ENCODE measurements around the gene MRGPRE.

The MRGPRE gene

DNA sequence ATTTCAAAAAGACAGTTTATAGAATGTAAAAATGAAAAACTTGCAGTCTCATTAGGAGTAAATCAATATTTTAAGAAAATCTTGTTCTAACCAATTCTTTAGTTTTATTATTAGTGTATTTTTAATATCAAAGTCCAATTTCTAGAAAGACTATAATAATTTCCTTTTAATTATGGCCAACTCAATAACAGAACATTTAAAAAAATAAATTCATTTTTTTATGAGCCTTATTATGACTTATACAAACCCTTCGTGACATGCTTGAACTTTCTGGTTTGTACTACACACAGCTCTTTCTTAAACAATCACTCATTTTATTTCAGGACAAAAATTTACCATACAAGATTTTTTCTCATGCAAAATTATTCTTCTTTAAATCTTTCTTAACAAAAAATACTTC, 11.7 kb upstream of the MRGPRE start:
- no peaks in the 10 kb centered on the region for H3K27me3 ChIP-seq (ENCODE audit: control insufficient read depth, insufficient read depth, low read length)
- H3K9me3 ChIP-seq (ENCODE audit: control insufficient read depth, insufficient read depth, low read depth, low read length), result peaks cover 37% of the 10 kb centered on the region
- H3K27ac ChIP-seq (ENCODE audit: low read depth, low read length), result no peak overlapping the region
- H3K36me3 ChIP-seq (ENCODE audit: control insufficient read depth, insufficient read depth, low read length), result no peaks in the 10 kb centered on the region
- no peak overlapping the region for H3K9ac ChIP-seq (ENCODE audit: low read length)
- H3K4me3 ChIP-seq (ENCODE audit: low read depth, low read length), result no peak overlapping the region
- peaks cover 3% of the 10 kb centered on the region; the same call in 1 of the 2 replicates for H3K4me1 ChIP-seq (ENCODE audit: control insufficient read depth, insufficient read depth, low read length)

DNA sequence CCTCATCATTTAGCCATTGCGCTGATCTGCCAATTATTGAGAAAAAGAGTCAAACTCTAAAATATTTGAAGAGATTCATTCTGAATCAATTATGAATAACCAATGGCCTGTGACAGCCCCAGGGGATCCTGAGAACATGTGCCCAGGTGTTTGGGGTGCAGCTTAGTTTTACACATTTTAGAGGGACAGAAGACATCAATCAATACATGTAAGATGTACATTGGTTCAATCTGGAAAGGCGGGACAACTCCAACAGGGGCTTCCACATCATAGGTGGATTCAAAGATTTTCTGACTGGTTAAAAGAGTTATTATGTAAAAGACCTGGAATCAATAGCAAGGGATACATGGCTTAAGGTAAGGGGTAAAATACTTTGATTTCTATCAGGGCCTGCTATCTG, 4.9 kb upstream of the MRGPRE start:
- H3K9me3 ChIP-seq (ENCODE audit: control insufficient read depth, insufficient read depth, low read depth, low read length), result peaks cover 5% of the 10 kb centered on the region
- no peaks in the 10 kb centered on the region for H3K27me3 ChIP-seq (ENCODE audit: control insufficient read depth, insufficient read depth, low read length)
- H3K27ac ChIP-seq (ENCODE audit: low read depth, low read length), result no peak overlapping the region
- H3K4me1 ChIP-seq (ENCODE audit: control insufficient read depth, insufficient read depth, low read length), result peaks cover 3% of the 10 kb centered on the region; the same call in 1 of the 2 replicates
- H3K9ac ChIP-seq (ENCODE audit: low read length), result no peak overlapping the region
- H3K4me3 ChIP-seq (ENCODE audit: low read depth, low read length), result no peak overlapping the region
- no peaks in the 10 kb centered on the region for H3K36me3 ChIP-seq (ENCODE audit: control insufficient read depth, insufficient read depth, low read length)

DNA sequence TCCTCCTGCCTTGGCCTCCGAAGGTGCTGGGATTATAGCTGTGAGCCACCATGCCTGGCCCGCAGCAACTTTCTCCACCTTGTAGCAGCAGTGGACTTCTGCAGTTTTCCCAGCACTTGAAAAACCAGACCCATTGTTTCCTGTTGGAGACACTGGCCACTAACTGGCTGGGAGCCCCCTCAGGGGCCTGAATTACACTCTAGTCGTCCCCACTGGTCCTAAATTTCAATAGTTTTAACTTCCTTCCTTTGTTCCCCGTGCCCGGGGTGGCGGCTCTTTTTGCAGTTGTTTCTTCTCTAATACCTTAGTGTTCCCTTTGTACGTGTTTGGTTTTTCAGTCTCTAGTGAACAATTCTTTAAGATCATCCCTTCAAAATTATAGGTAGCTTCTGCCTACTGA, 2.6 kb upstream of the MRGPRE start:
- Histone ChIP-seq H3K27me3 (ENCODE audit: control insufficient read depth, insufficient read depth, low read length) (peaks cover 9% of the 10 kb centered on the region; the same call in 1 of the 2 replicates), H3K4me1 (ENCODE audit: control insufficient read depth, insufficient read depth, low read length) (no peaks in the 10 kb centered on the region; the same call in 1 of the 2 replicates), H3K27ac (ENCODE audit: low read depth, low read length) (no peak overlapping the region), H3K4me3 (ENCODE audit: low read depth, low read length) (no peak overlapping the region), H3K9ac (ENCODE audit: low read length) (no peak overlapping the region), H3K36me3 (ENCODE audit: control insufficient read depth, insufficient read depth, low read length) (no peaks in the 10 kb centered on the region), H3K9me3 (ENCODE audit: control insufficient read depth, insufficient read depth, low read depth, low read length) (no peaks in the 10 kb centered on the region)

DNA sequence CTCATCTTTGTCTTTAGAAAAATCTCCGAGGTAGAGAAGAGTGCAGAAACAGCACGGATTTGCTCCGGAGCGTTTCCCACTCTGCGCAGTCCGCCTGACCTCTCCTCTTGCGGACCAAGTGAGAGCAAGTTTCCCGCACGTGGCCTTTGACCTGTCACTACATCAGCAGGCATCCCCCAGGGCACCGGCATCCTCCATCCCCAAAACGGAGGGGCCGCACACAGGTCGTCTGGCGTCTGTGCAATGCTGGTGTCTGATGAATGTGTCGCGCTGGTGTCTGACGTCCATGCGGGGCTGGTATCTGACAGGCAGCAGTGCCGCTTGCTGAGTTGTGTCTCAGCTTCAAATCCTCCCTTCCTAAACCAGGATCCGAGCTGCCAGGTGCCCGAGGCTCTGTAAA, 739 bp upstream of the MRGPRE start:
- no peaks in the 10 kb centered on the region; the same call in 1 of the 2 replicates for H3K4me1 ChIP-seq (ENCODE audit: control insufficient read depth, insufficient read depth, low read length)
- H3K27me3 ChIP-seq (ENCODE audit: control insufficient read depth, insufficient read depth, low read length), result peaks cover 14% of the 10 kb centered on the region; the same call in 1 of the 2 replicates
- H3K9ac ChIP-seq (ENCODE audit: low read length), result no peak overlapping the region
- no peak overlapping the region for H3K27ac ChIP-seq (ENCODE audit: low read depth, low read length)
- H3K36me3 ChIP-seq (ENCODE audit: control insufficient read depth, insufficient read depth, low read length), result no peaks in the 10 kb centered on the region
- no peaks in the 10 kb centered on the region for H3K9me3 ChIP-seq (ENCODE audit: control insufficient read depth, insufficient read depth, low read depth, low read length)
- H3K4me3 ChIP-seq (ENCODE audit: low read depth, low read length), result no peak overlapping the region

DNA sequence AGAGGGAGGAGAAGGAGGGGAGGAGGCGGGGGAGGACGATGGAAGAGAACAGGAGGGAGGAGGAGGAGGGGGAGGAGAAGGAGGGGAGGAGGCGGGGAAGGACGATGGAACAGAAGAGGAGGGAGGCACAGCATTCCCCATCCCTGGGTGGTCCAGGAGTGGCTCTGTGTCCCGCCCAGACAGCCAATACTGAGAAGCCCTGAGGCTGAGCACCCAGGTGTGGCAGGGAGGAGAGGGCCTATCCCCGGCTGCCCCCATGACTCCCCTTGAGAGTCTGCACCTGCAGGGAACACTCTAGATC, 717 bp downstream of the MRGPRE start:
- H3K27me3 ChIP-seq (ENCODE audit: control insufficient read depth, insufficient read depth, low read length), result peaks cover 14% of the 10 kb centered on the region; the same call in 1 of the 2 replicates
- H3K36me3 ChIP-seq (ENCODE audit: control insufficient read depth, insufficient read depth, low read length), result no peaks in the 10 kb centered on the region
- H3K27ac ChIP-seq (ENCODE audit: low read depth, low read length), result no peak overlapping the region
- H3K9me3 ChIP-seq (ENCODE audit: control insufficient read depth, insufficient read depth, low read depth, low read length), result no peaks in the 10 kb centered on the region
- H3K9ac ChIP-seq (ENCODE audit: low read length), result no peak overlapping the region
- no peaks in the 10 kb centered on the region; the same call in 1 of the 2 replicates for H3K4me1 ChIP-seq (ENCODE audit: control insufficient read depth, insufficient read depth, low read length)
- no peak overlapping the region for H3K4me3 ChIP-seq (ENCODE audit: low read depth, low read length)

DNA sequence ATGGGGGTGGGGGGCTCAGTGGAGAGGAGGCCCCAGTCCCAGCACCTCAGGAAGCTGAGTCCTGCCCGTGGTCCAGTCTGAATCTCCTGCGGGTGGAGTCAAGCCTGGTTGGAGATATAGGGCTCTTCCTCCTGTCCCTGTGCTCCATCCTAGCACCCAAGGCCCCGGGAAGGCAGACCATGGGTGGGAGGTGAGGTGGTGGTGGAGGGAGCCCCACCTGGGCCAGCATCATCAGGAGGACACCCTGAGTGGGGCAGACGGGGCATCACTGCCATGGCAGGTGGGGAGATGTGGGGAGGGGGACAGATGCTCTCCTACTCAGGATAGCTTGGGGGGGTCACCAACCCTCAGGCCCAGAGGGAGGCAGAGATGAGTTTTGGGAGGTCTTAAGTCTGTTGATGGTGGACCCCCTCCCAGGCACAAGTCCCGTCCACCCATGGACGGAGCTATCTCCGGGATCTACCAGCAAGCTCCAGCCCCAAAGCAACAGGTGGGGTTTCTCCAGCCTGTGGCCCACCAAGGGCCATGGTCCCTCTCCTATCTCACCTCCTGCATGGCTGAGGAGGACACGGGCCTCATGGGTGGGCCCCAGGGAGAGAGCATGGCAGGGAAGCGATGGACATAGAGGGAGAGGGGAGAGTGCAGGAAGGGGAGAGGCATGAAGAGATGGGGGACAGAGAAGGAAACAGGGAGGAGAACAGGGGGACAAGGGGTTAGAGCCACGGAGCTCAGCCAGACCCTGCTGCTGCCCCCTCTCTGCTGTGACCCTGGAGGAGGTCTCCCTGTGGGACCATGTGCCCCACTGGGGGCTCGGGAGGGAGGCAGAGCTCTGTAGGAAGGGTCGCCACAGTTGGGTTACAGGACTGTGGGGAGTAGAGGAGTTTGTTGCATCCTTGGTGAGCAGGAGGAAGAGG, 1.3 kb downstream of the MRGPRE start:
- no peak overlapping the region for H3K9ac ChIP-seq (ENCODE audit: low read length)
- H3K9me3 ChIP-seq (ENCODE audit: control insufficient read depth, insufficient read depth, low read depth, low read length), result no peaks in the 10 kb centered on the region
- H3K4me1 ChIP-seq (ENCODE audit: control insufficient read depth, insufficient read depth, low read length), result no peaks in the 10 kb centered on the region; the same call in 1 of the 2 replicates
- H3K27ac ChIP-seq (ENCODE audit: low read depth, low read length), result no peak overlapping the region
- no peak overlapping the region for H3K4me3 ChIP-seq (ENCODE audit: low read depth, low read length)
- H3K36me3 ChIP-seq (ENCODE audit: control insufficient read depth, insufficient read depth, low read length), result no peaks in the 10 kb centered on the region
- peaks cover 14% of the 10 kb centered on the region; the same call in 1 of the 2 replicates for H3K27me3 ChIP-seq (ENCODE audit: control insufficient read depth, insufficient read depth, low read length)

DNA sequence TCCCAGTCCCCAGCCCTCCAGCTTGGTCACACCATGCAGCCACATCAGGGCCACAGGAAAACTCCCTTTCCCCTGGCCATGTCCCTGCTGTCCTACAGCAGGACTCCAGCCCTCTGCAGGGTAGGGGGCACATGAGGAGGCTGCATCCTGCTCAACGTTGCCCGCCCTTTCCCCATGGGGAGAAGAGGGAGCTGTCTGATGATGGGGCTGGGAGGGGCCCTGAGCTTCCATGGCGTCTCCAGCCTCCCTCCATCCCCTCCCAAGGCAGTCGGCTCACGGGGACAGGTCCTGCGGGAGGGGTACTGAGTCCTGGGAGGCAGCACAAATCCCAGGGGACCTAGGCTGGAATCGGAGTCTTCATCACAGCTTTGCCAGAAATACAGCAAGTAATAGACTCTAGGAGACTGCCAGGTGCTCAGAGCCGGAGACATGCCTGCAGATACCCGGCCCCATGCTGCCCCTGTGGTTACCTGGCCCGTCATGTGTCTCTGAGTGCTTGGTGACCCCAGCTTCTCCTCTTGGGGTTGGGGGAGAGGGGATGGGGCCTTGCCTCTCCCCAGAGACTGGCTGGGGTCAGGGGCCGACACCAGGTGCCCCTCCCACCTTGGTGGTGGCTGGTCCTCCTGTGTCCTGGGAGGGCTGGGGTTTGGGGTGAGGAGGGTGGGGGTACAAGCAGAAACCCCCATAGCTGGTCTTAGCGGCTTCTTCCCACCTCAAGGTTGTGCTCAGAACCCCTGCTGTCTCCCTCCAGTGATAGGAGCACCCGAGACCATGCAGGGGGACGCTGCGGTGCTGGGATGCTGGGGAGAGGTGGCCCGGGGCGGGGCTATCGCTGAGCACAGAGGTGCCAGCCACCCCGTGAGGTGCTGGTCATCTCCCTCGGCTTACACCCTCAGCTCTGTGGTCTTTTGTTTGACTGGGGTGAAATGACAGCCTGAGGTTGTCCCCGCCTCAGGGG, 2.3 kb downstream of the MRGPRE start:
- no peak overlapping the region for H3K9ac ChIP-seq (ENCODE audit: low read length)

DNA sequence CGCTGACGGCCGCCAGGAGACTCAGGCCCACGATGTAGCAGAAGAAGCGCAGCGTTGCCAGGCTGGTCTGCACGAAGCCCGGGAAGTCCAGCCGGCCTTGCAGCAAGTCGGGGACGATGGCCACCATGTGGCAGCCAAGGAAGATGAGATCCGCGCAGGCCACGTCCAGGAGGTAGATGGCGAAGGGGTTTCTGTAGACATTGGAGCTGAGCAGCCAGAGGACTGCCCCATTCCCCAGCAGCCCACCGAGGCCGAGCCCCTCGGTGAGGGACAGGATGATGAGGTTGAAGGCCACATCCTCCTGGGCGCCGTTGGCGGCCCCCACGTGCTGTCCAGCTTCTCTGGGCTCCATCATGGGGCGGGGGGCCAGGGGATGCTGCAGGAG, 3.8 kb downstream of the MRGPRE start:
- Histone ChIP-seq H3K4me1 (ENCODE audit: control insufficient read depth, insufficient read depth, low read length) (peaks cover 15% of the 10 kb centered on the region), H3K36me3 (ENCODE audit: control insufficient read depth, insufficient read depth, low read length) (no peaks in the 10 kb centered on the region), H3K9ac (ENCODE audit: low read length) (no peak overlapping the region), H3K9me3 (ENCODE audit: control insufficient read depth, insufficient read depth, low read depth, low read length) (no peaks in the 10 kb centered on the region), H3K27ac (ENCODE audit: low read depth, low read length) (no peak overlapping the region), H3K4me3 (ENCODE audit: low read depth, low read length) (no peak overlapping the region), H3K27me3 (ENCODE audit: control insufficient read depth, insufficient read depth, low read length) (peaks cover 14% of the 10 kb centered on the region; the same call in 1 of the 2 replicates)

More for the DNA sequence above, 2.3 kb downstream of the MRGPRE start:
- H3K27me3 ChIP-seq (ENCODE audit: control insufficient read depth, insufficient read depth, low read length), result peaks cover 14% of the 10 kb centered on the region; the same call in 1 of the 2 replicates
- no peaks in the 10 kb centered on the region for H3K36me3 ChIP-seq (ENCODE audit: control insufficient read depth, insufficient read depth, low read length)
- H3K4me1 ChIP-seq (ENCODE audit: control insufficient read depth, insufficient read depth, low read length), result peaks cover under 1% of the 10 kb centered on the region; the same call in 1 of the 2 replicates
- no peak overlapping the region for H3K27ac ChIP-seq (ENCODE audit: low read depth, low read length)
- H3K4me3 ChIP-seq (ENCODE audit: low read depth, low read length), result no peak overlapping the region
- H3K9me3 ChIP-seq (ENCODE audit: control insufficient read depth, insufficient read depth, low read depth, low read length), result no peaks in the 10 kb centered on the region

DNA sequence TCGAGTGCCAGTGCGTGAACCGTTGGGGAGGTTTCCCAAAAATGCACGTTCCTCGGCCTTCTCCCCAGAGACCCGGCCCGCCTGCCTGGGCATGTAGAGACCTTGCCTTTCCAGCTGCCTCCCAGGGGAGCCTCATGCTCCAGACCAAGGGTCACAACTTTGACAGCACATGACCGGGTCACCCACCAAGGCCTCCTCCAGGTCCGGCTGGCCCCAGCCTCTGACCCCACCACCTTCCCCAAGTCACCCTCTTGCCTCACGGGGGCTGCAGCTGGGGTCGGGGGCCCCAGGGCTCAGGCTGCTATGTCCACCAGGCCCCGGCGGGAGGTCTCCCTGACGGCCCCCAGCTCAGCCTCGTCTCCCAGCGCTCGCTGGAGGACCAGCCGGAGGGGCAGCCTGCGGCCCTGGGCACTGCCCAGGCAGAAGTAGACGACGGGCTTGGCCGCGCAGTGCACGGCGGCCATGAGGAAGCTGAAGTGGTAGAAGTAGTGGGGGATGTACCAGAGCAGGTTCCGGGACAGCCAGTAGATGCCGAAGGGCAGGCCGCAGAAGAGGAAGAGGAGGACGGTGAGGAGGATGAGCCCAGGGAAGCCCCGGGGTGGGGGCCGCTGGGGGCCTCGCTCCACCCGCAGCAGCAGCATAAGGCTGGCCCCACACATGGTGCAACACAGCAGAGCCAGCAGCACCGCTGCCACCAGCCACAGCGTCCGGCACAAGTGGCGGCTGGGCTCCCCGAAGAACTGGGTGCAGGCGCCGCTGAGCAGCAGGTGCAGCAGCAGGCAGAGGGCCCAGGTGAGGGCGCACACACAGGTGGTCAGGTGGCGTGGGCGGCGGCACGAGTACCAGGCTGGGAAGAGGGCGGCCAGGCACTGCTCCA, 4.4 kb downstream of the MRGPRE start:
- peaks cover 15% of the 10 kb centered on the region for H3K4me1 ChIP-seq (ENCODE audit: control insufficient read depth, insufficient read depth, low read length)
- H3K36me3 ChIP-seq (ENCODE audit: control insufficient read depth, insufficient read depth, low read length), result no peaks in the 10 kb centered on the region
- H3K9ac ChIP-seq (ENCODE audit: low read length), result no peak overlapping the region
- peaks cover 14% of the 10 kb centered on the region; the same call in 1 of the 2 replicates for H3K27me3 ChIP-seq (ENCODE audit: control insufficient read depth, insufficient read depth, low read length)
- no peak overlapping the region for H3K4me3 ChIP-seq (ENCODE audit: low read depth, low read length)
- H3K27ac ChIP-seq (ENCODE audit: low read depth, low read length), result no peak overlapping the region
- H3K9me3 ChIP-seq (ENCODE audit: control insufficient read depth, insufficient read depth, low read depth, low read length), result no peaks in the 10 kb centered on the region

DNA sequence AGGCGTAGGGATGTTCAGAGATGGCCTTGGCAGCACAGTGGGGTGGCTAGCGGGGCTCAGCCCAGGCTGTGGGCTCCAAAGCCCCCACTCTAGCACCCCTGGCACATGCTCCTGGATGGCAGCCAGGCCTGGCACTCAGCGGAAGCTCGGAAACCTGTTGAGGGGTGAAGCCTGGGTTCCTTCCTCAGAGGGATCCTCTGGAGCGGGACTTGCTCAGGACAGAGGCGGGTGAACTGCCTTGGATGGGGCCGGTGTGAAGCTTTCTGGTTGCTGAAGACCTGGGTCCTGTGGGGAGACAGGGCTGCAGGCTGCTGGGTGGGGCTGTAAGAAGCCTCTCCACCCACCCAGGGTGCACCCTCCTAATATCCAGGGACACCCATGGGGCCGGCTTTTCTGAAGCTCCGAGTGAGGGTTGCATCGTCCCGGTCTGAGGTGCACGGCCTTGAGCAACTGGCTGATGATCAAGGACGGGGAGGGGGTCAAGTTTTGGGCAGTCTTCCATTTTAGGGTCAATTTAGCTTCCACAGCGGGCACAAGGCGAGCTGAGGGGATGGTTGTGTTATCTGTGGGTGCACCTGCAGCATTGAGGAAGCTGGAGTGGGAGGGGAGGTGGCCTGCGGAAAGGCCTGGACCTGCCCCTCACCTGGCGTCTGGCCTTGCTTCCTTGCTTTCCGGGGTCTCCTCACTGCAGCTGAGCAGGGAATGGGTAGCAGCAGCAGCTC, 5.2 kb downstream of the MRGPRE start:
- Histone ChIP-seq H3K4me3 (ENCODE audit: low read depth, low read length) (no peak overlapping the region), H3K9ac (ENCODE audit: low read length) (no peak overlapping the region), H3K4me1 (ENCODE audit: control insufficient read depth, insufficient read depth, low read length) (peaks cover 15% of the 10 kb centered on the region), H3K36me3 (ENCODE audit: control insufficient read depth, insufficient read depth, low read length) (no peaks in the 10 kb centered on the region), H3K27ac (ENCODE audit: low read depth, low read length) (no peak overlapping the region), H3K9me3 (ENCODE audit: control insufficient read depth, insufficient read depth, low read depth, low read length) (no peaks in the 10 kb centered on the region), H3K27me3 (ENCODE audit: control insufficient read depth, insufficient read depth, low read length) (peaks cover 14% of the 10 kb centered on the region; the same call in 1 of the 2 replicates)

Measured in HUES6 (cell line).